GM08714 (cell line): Measurements from ENCODE around the gene GNAZ.

Experiments used
- H3K4me3 ChIP-seq: fragments of 200-500 bp; sonication (Bioruptor generic); 2 replicates; pipeline ENCODE4 v1.5.1; 2014; ENCODE audit warnings: mild to moderate bottlenecking, low read length, inconsistent platforms
- ZNF274 ChIP-seq: IDR thresholded peaks from 2 replicates; pipeline ENCODE4 v1.6.1; 2012; ENCODE audit warnings: mild to moderate bottlenecking, low read depth, low read length

Gene GNAZ

DNA sequence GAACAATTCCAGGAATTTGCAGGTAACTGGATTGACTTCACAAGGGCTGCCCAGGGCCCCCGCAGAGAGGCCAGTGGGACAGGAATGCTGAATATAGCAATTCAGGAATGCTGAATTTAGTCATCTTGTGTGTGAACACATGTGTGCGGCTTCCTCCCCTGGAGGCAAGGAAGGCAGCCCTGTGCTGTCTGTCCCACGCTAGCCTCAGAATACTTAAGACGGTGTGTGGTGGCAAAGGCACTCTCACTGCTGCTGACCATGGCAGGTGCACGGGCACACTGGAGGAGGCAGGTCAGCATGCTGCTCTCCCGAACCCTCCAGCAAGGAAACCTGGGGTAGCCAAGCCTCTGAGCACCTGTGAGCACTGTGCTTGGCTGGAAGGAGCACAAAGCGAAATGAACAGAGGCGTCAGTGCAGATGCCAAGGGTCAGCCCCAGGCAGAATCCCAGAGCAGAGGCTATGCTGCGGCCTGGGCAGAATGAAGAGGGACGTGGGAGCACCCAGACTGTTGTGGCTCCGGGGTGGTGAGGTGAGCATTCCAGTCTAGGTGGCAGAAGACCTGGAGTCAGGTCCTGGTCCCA lies 2.7 kb downstream of the GNAZ start:
- H3K4me3 ChIP-seq, result no peak overlapping the region
- TF ChIP-seq ZNF274, result no peak

DNA sequence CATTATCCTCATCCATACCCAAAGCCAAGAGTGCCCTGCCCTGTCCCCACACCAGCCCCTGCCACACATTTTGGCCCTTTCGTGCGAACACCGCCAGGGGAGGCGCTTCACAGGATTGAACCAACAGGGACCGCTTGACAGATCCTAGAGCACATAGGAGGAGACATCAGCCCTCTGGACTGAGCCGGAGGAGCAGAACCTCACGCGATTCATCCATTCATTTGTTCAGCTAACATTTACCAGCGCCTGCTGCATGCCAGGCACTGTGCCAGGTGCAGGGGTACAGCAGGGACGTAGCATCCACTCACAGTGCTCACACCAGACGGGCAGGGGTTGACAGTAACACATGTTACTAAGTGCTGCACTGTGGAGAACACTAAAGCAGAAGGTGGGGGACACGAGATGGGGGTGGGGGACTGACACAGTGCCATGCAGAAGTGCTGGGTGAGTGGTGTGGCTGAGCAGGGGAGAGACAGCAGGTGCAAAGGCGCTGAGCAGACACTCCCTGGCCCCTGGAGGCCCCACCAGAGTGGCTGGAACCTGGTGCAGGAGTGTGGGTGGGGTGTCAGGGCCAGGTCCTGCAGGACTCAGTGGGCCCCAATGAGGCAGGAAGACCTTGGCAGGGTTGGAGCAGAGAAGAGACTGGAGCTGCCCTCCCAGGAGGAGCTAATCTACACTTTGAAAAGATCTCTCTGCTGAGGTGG lies 3.4 kb downstream of the GNAZ start:
- H3K4me3 ChIP-seq, result no peak overlapping the region
- no peak for TF ChIP-seq ZNF274

DNA sequence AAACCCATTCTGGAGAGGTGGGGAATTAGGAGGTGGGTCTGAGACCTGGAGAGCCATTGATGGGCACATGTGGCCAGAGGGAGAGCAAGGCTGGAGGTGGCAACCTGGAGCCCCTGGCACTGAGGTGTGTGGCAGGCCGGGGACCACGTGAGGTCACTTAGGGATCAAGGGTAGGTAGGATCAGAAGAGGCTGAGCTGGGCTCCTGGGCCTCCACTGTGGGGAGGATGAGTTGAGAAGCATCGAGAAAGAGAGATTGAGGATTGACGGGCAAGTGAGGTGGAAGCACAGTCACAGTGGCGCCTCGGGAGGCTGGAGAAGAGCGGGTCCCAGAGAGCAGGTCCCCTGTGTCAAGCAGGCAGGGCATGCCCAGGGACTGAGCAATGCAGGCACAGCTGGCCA lies 4.1 kb downstream of the GNAZ start:
- no peak for TF ChIP-seq ZNF274
- no peak overlapping the region for H3K4me3 ChIP-seq

DNA sequence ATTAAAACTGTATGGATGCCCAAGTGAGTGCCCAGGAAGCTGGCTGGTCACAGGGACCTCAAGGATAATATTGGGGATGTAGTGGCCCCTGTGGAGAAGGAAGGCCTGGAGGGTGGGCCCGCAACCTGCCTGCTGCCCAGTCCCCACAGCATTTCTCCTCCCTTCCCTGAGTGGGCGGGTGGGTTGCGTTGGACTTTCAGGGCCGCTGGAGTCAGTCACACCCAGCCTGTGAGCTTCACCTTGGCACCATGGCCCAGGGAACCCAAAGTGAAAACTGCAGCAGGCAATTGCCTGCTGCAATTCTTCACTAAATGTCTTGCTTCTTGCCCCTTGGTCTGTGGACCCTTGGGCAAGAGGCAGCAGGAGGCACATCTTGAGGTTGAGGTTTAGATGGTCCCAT lies 4.7 kb downstream of the GNAZ start:
- TF ChIP-seq ZNF274, result no peak
- no peak overlapping the region for H3K4me3 ChIP-seq

DNA sequence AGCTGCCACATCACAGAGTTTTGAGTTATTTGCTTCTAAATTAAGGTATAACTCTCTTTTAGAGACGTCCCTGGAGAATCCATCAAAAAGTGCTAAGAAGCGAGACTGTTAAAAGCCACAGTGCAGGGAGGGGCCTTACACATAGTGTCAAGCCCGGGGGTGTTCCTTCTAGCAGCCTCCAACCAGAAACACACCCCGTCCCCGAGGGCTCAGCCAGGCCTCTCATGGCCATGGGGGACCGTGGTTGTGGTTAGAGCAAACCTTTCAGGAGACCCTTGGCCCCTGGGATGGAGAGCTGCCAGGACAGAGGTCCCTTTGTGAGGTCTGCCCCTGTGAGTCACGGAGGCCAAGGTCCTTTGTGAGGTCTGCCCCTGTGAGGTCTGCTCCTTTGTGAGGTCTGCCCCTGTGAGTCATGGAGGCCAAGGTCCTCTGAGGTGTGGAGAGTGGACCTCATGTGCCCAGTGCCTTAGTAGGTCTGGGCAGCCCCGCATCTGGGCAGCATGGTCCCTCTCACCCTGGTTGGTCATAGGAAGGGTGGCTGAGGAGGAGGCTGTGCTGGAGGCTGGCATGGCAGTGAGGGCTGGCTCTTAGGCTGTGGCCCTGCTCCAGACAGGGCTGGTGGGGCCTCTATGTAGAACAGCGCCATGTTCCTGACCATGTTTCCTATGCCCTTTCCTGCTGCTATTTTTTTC lies 5.4 kb downstream of the GNAZ start:
- no peak overlapping the region for H3K4me3 ChIP-seq
- TF ChIP-seq ZNF274, result no peak

DNA sequence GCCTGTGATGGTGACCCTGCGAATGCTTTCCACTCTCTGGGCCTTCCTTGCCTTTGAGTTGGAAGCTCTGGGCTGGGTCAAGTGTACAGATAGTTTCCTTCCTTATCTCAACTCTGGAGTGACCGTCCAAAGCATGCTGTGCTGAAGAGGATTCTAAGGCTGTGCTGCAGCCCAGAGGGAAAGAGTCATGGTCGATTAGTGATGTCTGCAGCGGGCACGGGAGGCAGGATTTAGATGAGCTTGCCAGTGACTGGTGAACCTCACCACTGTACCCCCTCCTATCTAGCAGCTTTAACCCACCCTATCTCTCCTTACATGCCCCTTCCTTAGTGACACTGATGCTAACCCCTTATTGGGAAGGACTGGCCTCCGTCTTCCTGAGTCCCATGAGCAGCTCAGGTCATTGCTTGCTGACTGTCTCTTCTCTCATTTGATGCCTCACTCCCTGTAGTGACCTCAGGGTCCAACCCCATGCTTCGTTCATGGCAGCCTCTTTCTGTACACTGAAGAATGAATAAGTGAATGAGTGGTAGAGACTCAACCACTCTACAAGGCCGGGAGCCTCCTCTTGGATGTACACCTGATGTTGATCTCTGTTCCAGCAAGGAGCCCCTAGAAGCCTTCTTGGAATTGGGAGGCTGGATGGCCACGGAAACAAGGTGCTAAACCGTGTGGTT lies 6.7 kb downstream of the GNAZ start:
- no peak overlapping the region for H3K4me3 ChIP-seq

DNA sequence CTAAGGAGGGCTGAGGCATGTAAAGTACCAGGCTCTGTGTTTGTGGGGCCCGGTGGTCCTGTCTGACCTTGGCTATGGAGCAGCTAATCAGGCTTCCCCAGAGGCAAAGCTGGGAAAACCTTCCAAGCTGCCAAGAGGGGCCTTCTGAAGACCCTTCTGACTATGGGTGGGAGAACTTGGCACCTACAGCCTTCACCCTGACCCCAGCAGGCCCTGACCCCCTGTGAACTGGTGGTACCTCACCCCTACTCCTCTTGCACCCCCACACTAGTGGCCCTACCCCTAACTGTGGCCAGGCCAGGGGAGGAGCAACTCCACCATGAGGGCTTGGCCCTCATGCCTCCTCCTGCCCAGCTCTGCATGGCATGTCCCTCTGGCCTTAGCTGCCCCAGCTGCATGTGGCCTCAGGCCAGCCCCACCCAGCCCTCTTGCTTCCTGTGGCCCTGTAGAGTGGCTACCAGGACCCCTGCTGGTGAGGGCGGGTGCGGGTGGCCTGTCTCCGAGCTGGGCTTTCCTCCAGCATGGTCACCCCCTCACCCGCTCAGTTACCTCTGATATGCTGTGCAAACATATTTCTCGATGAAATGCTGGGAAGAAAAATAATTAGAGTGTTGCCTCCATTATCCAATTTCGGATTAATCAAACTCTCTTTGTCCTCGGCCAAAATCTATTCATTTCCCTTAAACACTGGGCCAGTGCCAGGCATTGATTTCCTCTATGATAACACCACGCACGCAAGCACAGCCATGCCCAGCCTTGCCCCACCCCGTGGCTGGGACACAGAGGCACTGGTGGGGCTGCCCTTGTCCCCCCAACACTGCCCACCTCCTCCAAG lies 7.5 kb downstream of the GNAZ start:
- no peak for TF ChIP-seq ZNF274
- no peak overlapping the region for H3K4me3 ChIP-seq

More for the DNA sequence above, 6.7 kb downstream of the GNAZ start:
- no peak for TF ChIP-seq ZNF274

DNA sequence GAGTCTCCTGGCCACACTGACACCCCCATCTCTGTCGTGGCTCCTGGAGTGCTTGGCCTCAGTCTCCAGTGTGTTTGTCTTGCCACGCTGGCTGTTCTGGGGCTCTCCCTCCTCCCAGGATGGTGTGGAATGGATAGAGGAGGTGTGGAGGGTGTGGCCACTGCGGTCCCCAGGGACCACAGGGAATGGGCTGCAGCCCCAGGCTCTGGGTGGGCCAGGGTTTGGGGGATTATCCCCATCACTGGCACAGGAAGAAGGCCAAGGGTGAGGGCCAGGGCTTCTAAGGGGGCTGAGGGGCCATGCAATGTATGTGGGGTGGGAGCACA lies 8.1 kb downstream of the GNAZ start:
- TF ChIP-seq ZNF274, result no peak
- no peak overlapping the region for H3K4me3 ChIP-seq

DNA sequence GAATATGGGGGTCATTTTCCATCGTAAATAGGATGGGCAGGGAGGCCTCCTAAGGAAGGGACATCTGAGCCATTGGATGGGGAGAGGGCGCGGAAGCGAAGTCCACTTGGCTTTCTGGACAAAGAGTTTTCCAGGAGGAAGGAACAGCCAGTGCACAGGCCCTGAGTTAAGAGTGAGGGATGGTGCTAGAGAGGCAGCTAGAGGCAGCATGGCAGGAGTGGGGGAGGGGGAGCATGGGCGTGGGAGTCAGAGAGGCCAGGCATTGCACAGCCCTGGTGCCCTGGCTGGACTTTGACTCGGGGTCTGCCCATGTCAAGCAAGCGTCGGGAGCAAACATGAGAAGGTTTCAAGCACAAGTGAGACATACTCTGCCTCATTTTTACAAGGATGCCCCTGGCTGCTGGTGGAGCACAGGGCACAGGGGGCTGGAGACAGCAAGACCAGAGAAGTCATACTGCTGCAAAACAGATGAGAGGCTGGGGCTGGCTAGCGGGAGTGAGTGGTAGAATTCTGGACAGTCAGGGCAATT lies 9.0 kb downstream of the GNAZ start:
- TF ChIP-seq ZNF274, result no peak
- no peak overlapping the region for H3K4me3 ChIP-seq

DNA sequence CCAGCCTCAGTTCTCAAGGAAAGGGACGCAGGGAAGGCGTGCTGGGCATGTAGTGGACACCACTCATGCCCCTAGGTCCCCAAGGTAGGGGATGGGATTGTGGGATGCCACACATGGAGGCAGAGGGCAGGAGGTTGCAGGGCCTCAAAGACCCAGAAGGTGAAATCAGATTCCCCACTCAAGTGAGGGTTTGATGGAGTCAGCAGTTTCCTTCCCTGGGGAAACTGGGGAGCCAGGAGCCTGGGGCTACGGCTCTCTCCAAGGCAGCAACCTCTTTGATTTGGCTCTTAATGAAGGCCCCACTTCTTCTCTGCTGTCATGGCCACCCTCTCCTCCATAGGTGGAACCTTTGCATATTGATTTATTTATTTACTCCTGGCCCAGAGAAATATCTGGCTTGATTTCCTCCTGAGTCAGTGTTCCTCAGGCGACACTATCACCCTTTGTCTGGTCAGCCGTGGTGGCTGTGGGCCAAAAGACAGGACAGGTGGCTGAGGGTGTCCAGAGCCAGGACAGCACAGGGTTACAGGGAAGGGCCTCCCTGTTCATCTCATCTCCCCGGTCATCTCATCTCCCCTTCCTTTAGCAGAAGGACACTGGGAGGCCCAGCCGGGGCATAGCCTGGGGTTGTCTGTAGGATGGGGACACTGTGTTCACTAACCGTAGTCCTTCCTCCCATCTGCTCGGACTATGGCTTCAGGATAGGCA lies 9.6 kb downstream of the GNAZ start:
- H3K4me3 ChIP-seq, result no peak overlapping the region
- no peak for TF ChIP-seq ZNF274

DNA sequence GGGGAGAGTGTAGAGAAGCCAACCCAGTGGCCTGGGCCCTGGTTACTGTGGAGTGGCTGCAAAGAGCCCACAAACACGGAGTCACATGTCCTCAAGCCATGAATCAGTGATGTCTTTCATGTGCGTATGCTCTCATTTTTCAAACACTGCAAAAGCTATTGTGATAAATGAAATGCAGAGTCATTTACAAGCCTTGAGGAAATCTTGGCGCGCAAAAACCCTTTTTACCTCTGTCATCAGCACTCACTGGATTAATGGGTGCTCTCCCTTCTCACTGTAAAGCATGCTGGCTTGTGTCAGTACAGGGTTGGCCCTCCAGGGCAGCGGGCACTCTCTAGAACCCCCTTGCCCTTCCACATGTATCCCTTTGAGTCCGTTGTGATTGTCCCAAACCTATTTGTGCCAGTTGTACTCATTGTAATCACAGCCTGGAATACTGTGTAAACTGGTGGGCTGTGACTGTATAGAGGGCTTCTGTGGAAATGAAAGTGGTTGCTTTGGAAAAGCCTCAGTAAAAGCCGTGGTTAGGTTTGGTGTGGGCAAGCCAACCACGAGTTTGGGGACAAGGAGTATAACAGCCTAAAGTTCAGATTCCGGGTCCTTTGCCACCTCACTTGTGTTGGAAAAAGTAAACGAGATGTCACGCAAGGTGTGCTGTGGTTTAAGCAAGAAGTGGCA lies 10.4 kb downstream of the GNAZ start:
- TF ChIP-seq ZNF274, result no peak
- no peak overlapping the region for H3K4me3 ChIP-seq

DNA sequence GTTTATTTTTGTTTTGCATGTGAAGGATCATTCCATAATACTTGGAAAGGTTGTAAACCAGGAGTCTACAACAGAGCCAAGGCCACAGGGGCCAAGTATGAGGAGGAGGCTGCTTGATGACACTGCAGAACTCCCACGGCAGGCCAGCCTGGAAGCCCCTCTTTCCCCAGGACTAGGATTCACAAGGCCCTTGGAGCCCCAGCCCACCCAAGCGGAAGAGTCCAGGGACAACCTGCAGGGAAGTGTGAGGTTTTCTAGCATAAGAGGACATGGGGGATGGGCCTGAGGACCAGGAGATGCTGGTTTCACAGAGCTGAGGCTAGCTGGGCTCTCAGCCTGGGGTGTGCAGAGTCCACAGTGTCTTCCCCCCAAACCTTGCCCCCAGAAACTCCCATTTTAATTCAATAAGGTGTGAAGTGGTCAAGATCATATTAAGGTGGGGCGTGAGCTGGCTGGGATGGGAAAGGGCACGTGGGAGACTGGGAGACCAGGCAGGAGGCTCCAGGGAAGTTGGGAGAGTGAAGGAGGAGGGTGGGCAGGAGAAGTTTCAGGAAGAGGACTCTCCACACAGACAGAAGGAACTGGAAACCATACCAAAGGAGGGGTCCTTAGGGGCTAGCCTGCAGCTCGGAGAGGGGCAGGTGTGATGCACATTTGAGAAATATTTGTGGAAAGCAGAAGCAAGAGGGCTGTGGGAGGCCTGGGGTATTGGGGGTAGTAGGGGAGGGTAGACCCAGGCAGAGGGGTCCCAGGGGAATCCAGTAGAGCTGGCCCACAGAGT lies 12.4 kb downstream of the GNAZ start:
- no peak for TF ChIP-seq ZNF274
- H3K4me3 ChIP-seq, result no peak overlapping the region
